H1 (cell line): ENCODE measurements around the gene CD99. TPM values are rescaled to one million over a fixed set of nuclear protein-coding genes. Genes with fewer than 3 reads are reported as not detected.
A peak's percentile ranks its signal among the peaks of the same experiment; 100 is the strongest.
"Not testable (repeated sequence)": the region's sequence is repeated elsewhere in the genome, so short reads cannot be mapped to it uniquely, and the experiment has no call there.

Source experiments
- CTCF ChIA-PET: fragments of 300-600 bp; sonication (Branson Sonifier 250); formaldehyde crosslinking; loops from one replicate; lab custom pipeline; 2021; ENCODE audit not compliant: partially characterized antibody; lab: Charles Lee
- POLR2A ChIA-PET: fragments of 300-600 bp; sonication (Branson Sonifier 250); formaldehyde crosslinking; loops from one replicate; lab custom pipeline; 2021; ENCODE audit warnings: inconsistent platforms; ENCODE audit not compliant: partially characterized antibody; lab: Charles Lee
- DNase-seq, 2 experiments: peaks; one replicate each; pipeline versions ENCODE4 v3.0.0 to v3.0.0-alpha.2; 2010 to 2022; ENCODE audit warnings: low spot score in 2 of 2, low read depth in 1 of 2, mixed read lengths in 1 of 2
- FAIRE-seq: peaks from 2 replicates; lab custom pipeline; 2011; peaks lifted over from hg19 to GRCh38; lab: Jason Lieb, UNC
- H2AFZ ChIP-seq: 2 replicates; pipeline ENCODE4 v1.8.1; 2012; ENCODE audit warnings: low read length, inconsistent platforms
- H2AK5ac ChIP-seq: 2 replicates; pipeline ENCODE4 v1.6.1; 2013; ENCODE audit warnings: low read depth, low read length
- H2BK120ac ChIP-seq: replicated peaks from 2 replicates; pipeline ENCODE3; 2013; ENCODE audit warnings: low read depth, low read length, inconsistent platforms
- H2BK12ac ChIP-seq: 2 replicates; pipeline ENCODE4 v1.6.1; 2013; ENCODE audit warnings: low read depth, low read length
- H2BK15ac ChIP-seq: 2 replicates; pipeline ENCODE4 v1.6.1; 2013; ENCODE audit warnings: low read length
- H2BK20ac ChIP-seq: 2 replicates; pipeline ENCODE4 v1.6.1; 2013; ENCODE audit warnings: low read length
- H2BK5ac ChIP-seq: 2 replicates; pipeline ENCODE4 v1.6.1; 2013; ENCODE audit warnings: low read depth, low read length
- H3K14ac ChIP-seq: 2 replicates; pipeline ENCODE4 v1.6.1; 2013; ENCODE audit warnings: inconsistent platforms; ENCODE audit not compliant: insufficient read length
- H3K18ac ChIP-seq: 2 replicates; pipeline ENCODE4 v1.6.1; 2013; ENCODE audit warnings: low read length; ENCODE audit errors: extremely low read depth
- H3K23ac ChIP-seq: 2 replicates; pipeline ENCODE4 v1.6.1; 2013; ENCODE audit warnings: inconsistent platforms; ENCODE audit not compliant: insufficient read length
- H3K23me2 ChIP-seq: 2 replicates; pipeline ENCODE4 v1.6.1; 2013; ENCODE audit warnings: low read depth, low read length
- H3K27ac ChIP-seq: 2 replicates; pipeline ENCODE4 v1.6.1; 2011; ENCODE audit warnings: low read depth, low read length, inconsistent platforms
- H3K27me3 ChIP-seq, 4 experiments: replicated peaks in 1 of 4; 1 replicate in 1 of 4; 2 replicates in 3 of 4; pipeline versions ENCODE4 v1.6.1 to v1.8.1; 2011 to 2013; ENCODE audit warnings: low read length in 3 of 4, mild to moderate bottlenecking in 3 of 4, inconsistent platforms in 2 of 4, mixed read lengths in 2 of 4, moderate library complexity in 1 of 4; ENCODE audit not compliant: control insufficient read depth in 3 of 4, insufficient read depth in 3 of 4; ENCODE audit errors: extremely low read depth in 1 of 4
- H3K36me3 ChIP-seq, 4 experiments: 2 replicates each; pipeline versions ENCODE4 v1.6.1 to v1.8.1; 2011 to 2013; ENCODE audit warnings: mild to moderate bottlenecking in 4 of 4, low read length in 3 of 4, moderate library complexity in 2 of 4, control low read depth in 1 of 4, inconsistent platforms in 1 of 4; ENCODE audit not compliant: insufficient read depth in 4 of 4, control insufficient read depth in 2 of 4
- H3K4ac ChIP-seq: replicated peaks from 2 replicates; pipeline ENCODE3; 2013; ENCODE audit warnings: low read length, low read depth, mixed read lengths, inconsistent platforms; ENCODE audit not compliant: insufficient read length
- H3K4me1 ChIP-seq, 4 experiments: replicated peaks in 1 of 4; 1 replicate in 1 of 4; 2 replicates in 3 of 4; pipeline versions ENCODE4 v1.6.1 to v1.8.1; 2011 to 2013; ENCODE audit warnings: low read length in 3 of 4, inconsistent platforms in 2 of 4, mixed read lengths in 1 of 4; ENCODE audit not compliant: insufficient read depth in 4 of 4, control insufficient read depth in 3 of 4
- H3K4me2 ChIP-seq, 2 experiments: 2 replicates each; pipeline versions ENCODE4 v1.6.1 to v1.8.1; 2011 to 2013; ENCODE audit warnings: low read depth in 2 of 2, low read length in 2 of 2, control low read depth in 1 of 2, inconsistent platforms in 1 of 2, mild to moderate bottlenecking in 1 of 2; ENCODE audit not compliant: insufficient read depth in 1 of 2
- H3K4me3 ChIP-seq, 4 experiments: fragments of 200-600, 300-600 bp in 1 of 4; sonication (generic), shearing (Covaris generic), sonication (Bioruptor Twin) in 1 of 4; 2 replicates each; pipeline versions ENCODE4 v1.5.1 to v1.8.1; 2011 to 2016; ENCODE audit warnings: low read length in 4 of 4, low read depth in 3 of 4, control low read depth in 2 of 4, inconsistent platforms in 2 of 4, mild to moderate bottlenecking in 2 of 4, mixed read lengths in 1 of 4, moderate library complexity in 1 of 4; ENCODE audit not compliant: insufficient read depth in 2 of 4; ENCODE audit errors: extremely low read depth in 1 of 4
- H3K56ac ChIP-seq: replicated peaks from 2 replicates; pipeline ENCODE3; 2013; ENCODE audit warnings: low read depth, mild to moderate bottlenecking, mixed read lengths, low read length, inconsistent platforms; ENCODE audit not compliant: insufficient read length
- H3K79me1 ChIP-seq: 2 replicates; pipeline ENCODE4 v1.6.1; 2013; ENCODE audit warnings: low read depth, low read length, control low read depth
- H3K79me2 ChIP-seq, 2 experiments: 2 replicates each; pipeline versions ENCODE4 v1.6.1 to v1.8.1; 2012 to 2013; ENCODE audit warnings: low read length in 2 of 2, mild to moderate bottlenecking in 2 of 2, inconsistent platforms in 1 of 2; ENCODE audit not compliant: insufficient read depth in 2 of 2, control insufficient read depth in 1 of 2
- H3K9ac ChIP-seq, 4 experiments: replicated peaks in 1 of 4; 1 replicate in 1 of 4; 2 replicates in 3 of 4; pipeline versions ENCODE4 v1.6.1 to v1.8.1; 2011 to 2013; ENCODE audit warnings: low read depth in 3 of 4, low read length in 3 of 4, control low read depth in 2 of 4, mild to moderate bottlenecking in 2 of 4, moderate library complexity in 2 of 4, inconsistent platforms in 1 of 4; ENCODE audit errors: extremely low read depth in 1 of 4
- H3K9me3 ChIP-seq, 2 experiments: 2 replicates each; pipeline versions ENCODE4 v1.6.1 to v1.8.1; 2012 to 2013; ENCODE audit warnings: mild to moderate bottlenecking in 2 of 2, moderate library complexity in 2 of 2, control low read depth in 1 of 2, inconsistent platforms in 1 of 2, low read depth in 1 of 2, low read length in 1 of 2, mixed read lengths in 1 of 2; ENCODE audit not compliant: insufficient read depth in 2 of 2
- H4K20me1 ChIP-seq, 2 experiments: replicated peaks in 1 of 2; 2 replicates each; pipeline versions ENCODE3 to v1.8.1; 2011 to 2013; ENCODE audit warnings: inconsistent platforms in 2 of 2, low read length in 2 of 2, mild to moderate bottlenecking in 1 of 2; ENCODE audit not compliant: insufficient read depth in 2 of 2, control insufficient read depth in 1 of 2
- H4K5ac ChIP-seq: 2 replicates; pipeline ENCODE4 v1.6.1; 2013; ENCODE audit warnings: low read length, low read depth, mixed read lengths, inconsistent platforms; ENCODE audit not compliant: insufficient read length
- H4K8ac ChIP-seq: 2 replicates; pipeline ENCODE4 v1.8.0; 2013; ENCODE audit warnings: mild to moderate bottlenecking, moderate library complexity, low read length, inconsistent platforms; ENCODE audit not compliant: insufficient read depth; ENCODE audit errors: extremely low read depth
- H4K91ac ChIP-seq: replicated peaks from 2 replicates; pipeline ENCODE3; 2013; ENCODE audit warnings: low read length, mixed read lengths, inconsistent platforms; ENCODE audit not compliant: insufficient read length
- KDM1A ChIP-seq: fragments of 200-600, 300-600 bp; sonication (generic); IDR thresholded peaks from 2 replicates; pipeline ENCODE4 v1.7.1; 2016; ENCODE audit warnings: mild to moderate bottlenecking, low read length, borderline replicate concordance
- TAF1 ChIP-seq: IDR thresholded peaks from 2 replicates; pipeline ENCODE4 v1.6.1; 2011; ENCODE audit warnings: mild to moderate bottlenecking, low read depth, low read length
- TCF12 ChIP-seq: IDR thresholded peaks from 2 replicates; pipeline ENCODE4 v1.6.1; 2011; ENCODE audit warnings: low read depth, mild to moderate bottlenecking, low read length
- WGBS, 2 experiments: shearing (Covaris generic) in 1 of 2; methylation state at CpG; one replicate each; pipeline versions ENCODE4 v1.1.6 to v1.1.7; 2013 to 2015; ENCODE audit warnings: low lambda C conversion rate in 2 of 2, mixed read lengths in 2 of 2, inconsistent platforms in 1 of 2, low coverage in 1 of 2, missing lambda C conversion rate in 1 of 2; ENCODE audit not compliant: insufficient replicate concordance in 2 of 2, insufficient coverage in 1 of 2, insufficient read length in 1 of 2; ENCODE audit errors: extremely low coverage in 1 of 2, missing lambda C conversion rate in 1 of 2; 5-methylcytosine and 5-hydroxymethylcytosine counted together
- polyA plus RNA-seq, 7 experiments: library from polyadenylated mRNA; depleted of rRNA in 3 of 7; stranded (reverse) in 5 of 7; unstranded in 2 of 7; fragments of >200 nt in 5 of 7; fragments of 200-250 nt in 2 of 7; gene quantifications; 1 replicate in 5 of 7; 2 replicates in 1 of 7; 4 replicates in 1 of 7; pipeline versions ENCODE4 v1.2.1 to v1.2.3, GENCODE V29; 2011 to 2013; ENCODE audit warnings: missing spikeins in 2 of 7, mixed read lengths in 2 of 7
- total RNA-seq: library from RNA; stranded (reverse); fragmentation: NEBNext Ultra II Directional; extraction: Animal tissue kit (Norgen Biotek cat#: 25700); gene quantifications from 2 replicates; pipeline ENCODE4 v1.2.1, GENCODE V29; 2021

CD99 gene
- total and polyA plus RNA-seq, 2 of the 8 experiments (the other 6 are each of a cell fraction or from before 2014, with no cell fraction given), result 30.1 to 47.8 TPM

GRCh38 chrX:2780472-2781225 is 89.6 kb downstream of the CD99 start:
- not testable (repeated sequence) for DNase-seq
- TF ChIP-seq TAF1, result 0 out of 2 replicates have a peak, but pooled peaks have one; percentile 24
- peak; percentile 37; the same call in 1 of the 2 replicates for TF ChIP-seq KDM1A
- TF ChIP-seq TCF12, result peak; percentile 38; the same call in 1 of the 2 replicates
- TF ChIP-seq, all 59 proteins: peak for 3; not testable (repeated sequence) for 56
- H3K23me2 ChIP-seq, H2BK12ac ChIP-seq, H3K27me3 ChIP-seq, H4K91ac ChIP-seq, H3K4ac ChIP-seq, H2AFZ ChIP-seq, H3K9ac ChIP-seq, H3K36me3 ChIP-seq, CTCF ChIA-PET, H4K8ac ChIP-seq, H4K20me1 ChIP-seq, POLR2A ChIA-PET, H3K23ac ChIP-seq, H3K79me1 ChIP-seq, H3K9me3 ChIP-seq, H3K56ac ChIP-seq, H2BK15ac ChIP-seq, H3K14ac ChIP-seq, H3K79me2 ChIP-seq, FAIRE-seq: not testable (repeated sequence)
- peak overlapping the region in 1 of 4 experiments; percentile 15; a peak in 1 of 8 replicates for H3K4me3 ChIP-seq
- peak overlapping the region; percentile 94; the same call in 1 of the 2 replicates for H2BK5ac ChIP-seq
- H2BK20ac ChIP-seq, result peak overlapping the region; percentile 61; the same call in 1 of the 2 replicates
- 26% methylated on average over 11 of the region's 12 CpGs; no CpG with 5 or more reads in 1 of the 2 experiments for WGBS, 2 experiments
- H4K5ac ChIP-seq, result peak overlapping the region; percentile 96
- peak overlapping the region; percentile 65; the same call in 1 of the 2 replicates for H2AK5ac ChIP-seq
- peak overlapping the region; percentile 45; the same call in 1 of the 2 replicates for H3K27ac ChIP-seq
- peaks cover 0 to 11% (median 7%) of the 10 kb centered on the region in 4 experiments; a peak in 4 of 7 replicates for H3K4me1 ChIP-seq
- peak overlapping the region; percentile 95 for H3K18ac ChIP-seq
- peak overlapping the region; percentile 83 for H2BK120ac ChIP-seq
- peak overlapping the region; percentile 37 to 74 for H3K4me2 ChIP-seq
